NCI-H82 treated with DMSO at 0.1 percent for 48 hours (cell line): Measurements from ENCODE around the gene C8B.

Experiments used
- DNase-seq: peaks from one replicate; lab custom pipeline; 2025; ENCODE audit not compliant: unreplicated experiment; lab: John Stamatoyannopoulos, UW

The C8B gene

DNA sequence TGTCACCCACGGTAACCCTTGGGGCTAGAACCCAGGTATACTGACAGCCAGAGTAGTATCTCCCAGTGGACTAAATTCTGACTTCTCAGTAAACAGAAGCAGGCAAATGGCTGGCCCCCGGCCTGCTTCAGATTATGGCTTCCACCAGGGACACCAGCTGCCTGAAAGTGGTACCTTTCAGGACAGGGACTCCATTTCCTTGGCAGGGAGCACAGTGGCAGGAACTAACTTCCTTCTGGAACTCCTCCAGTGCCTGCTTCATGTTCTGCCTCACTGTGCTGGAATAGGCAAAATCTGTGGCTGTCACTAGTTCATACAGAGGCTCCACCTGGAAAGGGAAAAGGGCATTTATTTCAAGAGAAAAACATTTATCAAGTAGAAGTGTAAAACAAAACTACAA, 32.7 kb downstream of the C8B start:
- no peak for DNase-seq

GRCh38 chr1:56931686-56932085, 34.1 kb downstream of the C8B start:
- DNase-seq, result no peak

DNA sequence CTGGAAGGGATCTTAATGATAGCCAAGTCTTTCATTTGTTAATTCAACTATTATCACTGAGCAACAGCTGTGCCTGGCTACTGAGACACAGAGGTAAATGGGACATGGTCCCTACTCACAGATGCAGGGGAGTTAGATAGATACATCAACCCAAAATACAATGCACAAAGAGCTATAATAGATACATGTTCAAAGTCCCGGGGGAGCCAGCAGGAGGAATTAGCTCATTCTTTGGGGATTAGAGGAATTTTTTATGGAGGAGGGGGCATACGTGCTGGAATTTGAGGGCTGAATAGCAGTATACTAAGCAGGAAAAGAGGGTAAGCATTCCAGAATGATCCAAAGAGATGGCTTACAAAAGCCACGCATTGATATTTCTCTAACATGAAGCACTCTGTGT, 34.6 kb downstream of the C8B start:
- DNase-seq, result no peak

DNA sequence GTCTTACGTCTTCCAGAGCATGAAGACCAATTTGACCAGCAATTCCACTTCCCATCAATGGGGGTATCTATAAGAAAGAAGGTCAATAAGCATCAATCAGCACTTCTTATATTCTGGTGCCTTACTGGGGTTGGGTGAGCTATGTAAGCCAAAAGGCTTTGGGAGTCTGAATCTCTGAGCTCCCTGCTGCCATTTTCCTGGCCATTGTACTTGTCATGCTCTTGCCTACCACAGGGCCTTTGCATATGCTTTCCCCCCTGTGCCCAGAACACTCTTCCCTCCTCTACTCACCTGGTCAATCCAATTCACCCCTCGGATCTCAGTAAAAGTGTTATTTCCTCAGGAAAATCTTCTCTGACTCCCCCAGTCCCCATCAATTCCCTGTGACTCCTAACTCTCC, 36.3 kb downstream of the C8B start:
- DNase-seq, result no peak

DNA sequence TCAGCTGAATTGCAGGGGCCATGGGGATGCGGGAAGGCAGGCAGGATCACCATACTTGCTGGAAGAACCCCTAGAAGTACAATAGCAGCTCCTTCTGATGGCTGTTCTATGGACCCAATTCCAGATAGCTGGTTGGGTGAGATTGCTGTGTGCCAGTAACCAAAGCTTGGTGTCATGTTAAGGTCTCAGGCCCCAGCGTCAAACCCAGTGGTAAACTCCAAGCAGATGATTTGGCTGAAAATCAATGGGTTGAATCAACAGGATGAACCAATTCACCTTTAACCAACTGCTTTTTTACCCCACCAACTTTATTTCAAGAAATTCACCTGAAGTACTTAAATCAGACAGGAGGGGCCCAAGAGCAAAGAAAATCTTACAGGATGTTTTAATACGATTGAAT, 37.8 kb downstream of the C8B start:
- DNase-seq, result no peak

DNA sequence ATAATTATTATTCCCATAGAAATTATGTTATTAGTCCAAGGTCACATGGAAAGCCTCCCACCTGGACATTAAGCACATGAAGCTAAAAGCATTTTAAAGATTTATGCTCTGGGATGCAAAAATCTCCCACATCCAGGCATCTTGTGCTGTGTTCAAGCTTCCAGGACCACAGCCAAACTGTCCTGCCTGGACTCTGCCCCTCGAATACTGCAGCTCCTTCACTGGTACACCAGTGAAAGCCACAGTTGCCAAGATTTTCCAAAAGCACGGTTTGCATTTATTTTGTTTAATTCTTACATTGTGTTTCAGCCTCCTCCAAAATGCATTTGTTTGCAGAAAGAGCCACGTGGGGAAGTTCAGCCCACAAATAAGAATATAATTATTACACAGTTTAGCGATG, 38.6 kb downstream of the C8B start:
- no peak for DNase-seq

GRCh38 chr1:56925193-56925592, 40.6 kb downstream of the C8B start:
- DNase-seq, result no peak

DNA sequence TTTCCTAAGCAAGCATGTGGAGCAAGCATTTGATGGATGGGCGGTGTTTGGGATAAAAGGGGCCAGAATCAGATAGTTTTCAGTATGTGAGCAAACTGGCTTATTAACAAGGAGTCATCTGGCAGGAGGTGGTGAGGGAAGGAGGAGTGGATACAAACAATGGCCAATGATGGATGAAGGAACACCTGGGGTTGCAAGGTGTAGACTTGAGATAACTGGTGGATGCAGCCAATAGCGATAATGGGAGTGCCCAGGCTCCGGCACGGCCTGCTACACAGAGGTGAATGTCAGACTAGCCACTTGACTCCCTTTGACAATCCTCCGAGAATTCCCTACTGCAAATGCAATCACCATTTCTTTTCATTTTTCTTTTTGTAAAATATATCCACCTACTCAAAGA, 41.7 kb downstream of the C8B start:
- DNase-seq, result no peak

- no peak for DNase-seq
These were observed 42.6 kb downstream of the C8B start for GRCh38 chr1:56923201-56923600.

- no peak for DNase-seq
These were observed 43.3 kb downstream of the C8B start for GRCh38 chr1:56922507-56922906.

GRCh38 chr1:56922070-56922469, 43.7 kb downstream of the C8B start:
- no peak for DNase-seq

DNA sequence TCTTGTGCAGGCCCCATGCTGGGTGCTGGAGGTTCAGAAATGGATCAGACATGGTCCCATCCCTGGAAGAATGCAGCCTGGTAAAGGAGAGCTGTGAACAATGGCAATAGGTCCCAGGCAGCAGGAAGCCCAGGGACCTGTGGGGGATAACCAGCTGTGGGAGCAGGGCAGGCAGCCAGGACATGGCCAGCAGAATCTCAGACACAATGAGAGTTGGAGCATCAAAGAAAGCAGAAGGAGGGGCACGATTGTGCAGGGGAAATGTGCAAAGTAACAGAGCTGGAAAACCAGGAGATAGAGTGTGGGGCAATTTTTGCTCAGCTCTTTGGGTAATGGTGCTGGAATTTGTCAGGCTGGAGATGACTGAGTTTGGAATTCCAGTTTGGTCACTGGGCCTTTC, 44.3 kb downstream of the C8B start:
- no peak for DNase-seq

GRCh38 chr1:56920591-56921001, 45.2 kb downstream of the C8B start:
- DNase-seq, result no peak

DNA sequence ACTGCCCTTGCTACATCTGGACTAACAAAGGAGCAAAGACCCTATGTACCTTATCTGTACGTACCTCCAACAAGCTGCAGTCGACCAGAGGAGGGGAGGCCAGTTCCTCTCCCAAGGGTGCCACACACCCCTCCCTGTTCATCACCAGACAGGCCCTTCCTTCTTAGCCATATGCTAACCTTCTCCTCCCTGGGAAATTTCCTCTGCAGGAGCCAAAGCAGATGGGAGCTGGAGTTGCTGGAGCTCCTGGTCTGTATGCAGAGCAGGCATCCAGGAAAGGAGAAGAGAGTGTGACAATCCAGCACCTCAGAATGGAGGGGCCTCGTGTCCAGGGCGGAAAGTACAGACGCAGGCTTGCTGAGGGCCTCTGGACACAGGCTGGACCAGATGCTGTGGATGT, 48.5 kb downstream of the C8B start:
- DNase-seq, result no peak

- no peak for DNase-seq
These were observed 49.2 kb downstream of the C8B start for GRCh38 chr1:56916630-56917029.

GRCh38 chr1:56915960-56916359, 49.9 kb downstream of the C8B start:
- DNase-seq, result peak; percentile 64

GRCh38 chr1:56912325-56912724, 53.5 kb downstream of the C8B start:
- no peak for DNase-seq

GRCh38 chr1:56911098-56911938, 54.5 kb downstream of the C8B start:
- DNase-seq, result peak; percentile 10

DNA sequence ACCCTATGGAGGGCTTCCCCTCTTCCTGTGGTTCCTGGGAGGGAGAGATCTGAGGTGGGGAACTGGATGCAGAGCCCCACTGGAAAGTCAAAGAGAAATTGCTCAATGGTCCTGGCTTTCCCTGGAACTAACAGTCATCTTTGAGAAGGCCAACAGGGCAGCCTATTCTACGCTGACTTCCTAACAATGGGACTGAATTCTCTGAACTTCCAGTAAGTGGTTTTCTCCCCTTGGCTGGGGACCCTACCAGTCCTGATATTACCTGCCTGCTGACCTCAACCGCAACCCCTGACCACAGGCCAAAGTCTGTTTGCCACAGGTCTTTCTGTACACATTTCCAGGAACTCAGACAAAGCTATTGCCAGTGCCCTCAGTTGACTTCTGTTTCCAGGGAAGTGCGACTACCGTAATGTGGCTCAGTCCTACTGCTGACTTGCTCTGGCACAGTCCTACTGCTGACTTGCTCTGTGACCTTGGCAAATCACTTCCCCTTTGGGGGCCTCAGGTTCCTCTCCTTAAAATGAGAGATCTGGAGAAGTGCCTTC, 55.3 kb downstream of the C8B start:
- DNase-seq, result no peak

GRCh38 chr1:56908619-56909221, 57.1 kb downstream of the C8B start:
- no peak for DNase-seq

DNA sequence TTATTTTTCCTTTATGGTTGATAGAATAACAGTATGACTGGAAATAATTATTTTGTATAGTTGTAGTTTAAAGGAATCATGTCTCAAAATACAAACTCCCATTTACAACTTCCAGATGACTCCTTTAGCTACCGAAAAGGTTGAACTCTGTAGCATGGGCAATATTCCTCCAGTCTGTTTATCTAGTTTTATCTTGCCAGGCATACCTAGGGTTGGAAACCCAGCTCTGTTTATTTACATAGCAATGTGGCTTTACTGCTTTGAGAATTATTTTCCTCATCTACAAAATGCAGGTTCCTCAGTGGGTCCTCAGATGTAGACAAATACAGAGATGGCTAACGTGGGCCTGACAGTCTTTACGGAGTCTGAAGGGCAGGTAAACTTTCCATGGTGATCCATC, 60.1 kb downstream of the C8B start:
- no peak for DNase-seq

DNA sequence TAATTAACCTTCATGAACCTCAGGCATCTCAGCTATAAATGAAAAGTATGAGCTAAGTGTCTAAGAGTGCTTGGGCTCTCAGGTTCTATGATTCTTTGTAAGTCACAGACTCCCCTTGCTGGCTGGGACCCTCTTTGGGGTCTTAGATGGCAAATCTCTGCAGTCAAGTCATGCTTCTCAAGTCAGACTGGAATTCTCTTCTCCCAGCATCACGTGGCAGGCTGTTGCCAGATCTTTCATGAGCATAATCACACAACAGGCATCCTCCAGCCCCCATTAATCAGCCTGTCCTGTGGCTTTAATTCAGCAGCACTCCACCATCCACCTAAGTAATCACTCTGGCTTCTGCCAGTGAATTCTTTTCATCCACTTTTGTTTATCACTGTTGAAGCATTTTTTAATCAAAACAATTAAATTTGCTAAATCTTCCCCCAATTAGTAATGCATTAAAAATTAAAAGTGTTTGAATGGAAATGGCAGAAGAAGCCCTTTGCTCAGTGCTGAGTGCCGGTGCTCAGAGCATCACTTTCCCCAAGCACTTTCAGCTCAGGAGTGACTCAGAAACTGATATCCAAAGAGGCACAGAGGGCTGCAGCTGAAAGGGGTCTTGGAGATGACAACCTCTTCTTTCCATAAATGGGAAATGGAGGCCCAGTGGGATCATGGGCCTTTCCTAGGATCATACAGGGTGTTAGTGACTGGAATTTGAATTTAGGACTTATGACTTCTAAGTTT, 61.0 kb downstream of the C8B start:
- DNase-seq, result no peak
